Activated T-cell treated with anti-CD3 and anti-CD28 coated beads, Interleukin-2, amount 50 U/mL, for 24 hours (primary cell): Measurements from ENCODE around the gene RHBDD1.

ENCODE experiments used
- DNase-seq: peaks from one replicate; pipeline ENCODE4 v3.0.0-alpha.2; 2020
- H3K27ac Mint-ChIP-seq: 2 replicates; pipeline ENCODE4 v1.8.0; 2020; ENCODE audit warnings: mild to moderate bottlenecking, mixed read lengths
- H3K27me3 Mint-ChIP-seq: 2 replicates; pipeline ENCODE4 v1.8.0; 2020; ENCODE audit warnings: mixed read lengths
- H3K36me3 Mint-ChIP-seq: 2 replicates; pipeline ENCODE4 v1.8.0; 2020; ENCODE audit warnings: low read depth, mixed read lengths
- H3K4me1 Mint-ChIP-seq: 2 replicates; pipeline ENCODE4 v1.8.0; 2020; ENCODE audit warnings: low read depth, mixed read lengths
- H3K4me3 Mint-ChIP-seq: 2 replicates; pipeline ENCODE4 v1.8.0; 2020; ENCODE audit warnings: mild to moderate bottlenecking, moderate library complexity, mixed read lengths
- H3K9me3 Mint-ChIP-seq: 2 replicates; pipeline ENCODE4 v1.8.0; 2020; ENCODE audit warnings: mixed read lengths

The RHBDD1 gene

DNA sequence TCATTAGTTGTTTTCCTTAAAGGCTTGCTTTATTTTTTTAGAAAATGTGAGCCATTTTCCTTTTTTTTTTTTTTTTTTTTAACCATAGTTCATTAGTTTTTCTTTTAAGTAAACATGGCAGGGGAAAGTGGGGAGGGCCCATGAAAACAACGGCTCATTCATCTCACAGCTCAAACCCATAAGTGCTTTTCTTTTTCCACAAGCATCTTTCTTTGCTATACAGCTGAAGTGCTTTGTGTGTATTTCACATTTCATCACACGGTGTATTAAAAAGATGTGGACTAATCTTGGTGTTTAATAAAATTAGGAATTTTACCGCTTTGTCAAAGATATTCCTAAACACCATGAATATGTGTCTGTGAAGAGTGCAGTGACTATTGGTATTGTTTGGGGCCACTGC lies 41.6 kb downstream of the RHBDD1 start:
- Mint-ChIP-seq H3K9me3 (peaks cover 14% of the 10 kb centered on the region), H3K36me3 (peaks cover 78% of the 10 kb centered on the region), H3K4me1 (peaks cover 35% of the 10 kb centered on the region), H3K27ac (no peak overlapping the region), H3K4me3 (no peak overlapping the region), H3K27me3 (no peaks in the 10 kb centered on the region)
- no peak for DNase-seq

DNA sequence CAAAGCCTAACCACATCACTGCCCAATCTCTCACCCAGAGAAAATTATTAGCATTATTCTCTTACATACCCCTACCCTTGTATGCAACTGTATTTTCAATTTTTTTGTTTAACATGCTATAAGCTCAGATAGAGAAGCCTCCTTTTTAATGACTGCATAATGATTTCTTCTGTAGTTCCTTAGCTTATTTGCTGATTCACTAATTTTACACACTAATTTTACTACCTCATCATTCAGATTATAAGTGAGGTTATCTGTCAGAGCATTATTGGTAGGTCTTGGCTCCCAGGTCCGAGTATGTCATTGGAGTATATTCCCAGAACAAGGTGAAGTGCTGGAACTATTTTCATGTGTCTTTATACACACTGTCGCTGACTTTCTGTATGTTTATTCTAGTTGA lies 45.4 kb downstream of the RHBDD1 start:
- no peak overlapping the region for H3K27ac Mint-ChIP-seq
- H3K9me3 Mint-ChIP-seq: peaks cover 2% of the 10 kb centered on the region
- peaks cover 70% of the 10 kb centered on the region for H3K36me3 Mint-ChIP-seq
- peaks cover 13% of the 10 kb centered on the region for H3K4me1 Mint-ChIP-seq
- H3K27me3 Mint-ChIP-seq: no peaks in the 10 kb centered on the region
- no peak for DNase-seq
- H3K4me3 Mint-ChIP-seq: no peak overlapping the region

DNA sequence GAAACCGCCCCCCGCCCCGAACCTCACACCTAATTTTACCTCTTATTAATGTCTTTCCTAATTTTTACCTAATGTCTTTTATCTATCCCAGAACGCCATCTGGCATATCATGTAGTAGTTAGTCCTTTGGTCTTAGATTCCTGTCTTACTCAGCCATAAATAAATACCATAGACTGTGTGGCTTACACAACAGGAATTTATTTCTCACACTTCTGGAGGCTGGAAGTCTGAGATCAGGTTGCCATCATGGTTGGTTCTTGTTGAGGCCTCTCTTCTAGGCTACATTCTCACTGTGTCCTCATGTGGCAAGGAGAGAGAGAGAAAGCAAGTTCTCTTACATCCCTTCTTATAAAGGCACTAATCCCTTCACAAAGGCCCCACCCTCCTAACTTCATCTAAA lies 46.8 kb downstream of the RHBDD1 start:
- Mint-ChIP-seq H3K27ac (no peak overlapping the region), H3K27me3 (no peaks in the 10 kb centered on the region), H3K36me3 (peaks cover 67% of the 10 kb centered on the region), H3K9me3 (peaks cover 2% of the 10 kb centered on the region), H3K4me3 (no peak overlapping the region), H3K4me1 (peaks cover 13% of the 10 kb centered on the region)
- no peak for DNase-seq

DNA sequence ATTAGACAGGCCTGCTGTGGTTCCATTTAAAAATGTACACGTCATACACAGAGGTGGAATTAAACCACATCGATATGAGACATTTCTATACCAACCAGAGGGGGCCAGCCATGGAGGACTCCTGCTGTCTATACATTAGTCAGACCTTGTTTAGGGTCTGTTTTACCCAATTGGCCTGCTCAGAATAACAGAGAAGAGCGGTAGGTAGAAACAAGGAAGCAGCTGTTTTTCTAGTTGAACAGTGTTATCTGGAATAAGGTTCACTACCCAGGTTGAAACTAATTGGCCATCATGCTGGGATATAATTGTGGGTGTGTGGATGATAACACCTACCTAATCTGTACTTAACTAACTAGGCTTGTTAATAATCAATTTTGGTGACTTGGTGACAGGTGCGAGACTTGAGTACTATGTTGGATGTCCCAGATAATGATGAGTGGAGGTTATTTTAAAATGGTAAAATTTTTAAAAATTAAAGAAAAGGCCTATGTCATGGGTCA lies 47.5 kb downstream of the RHBDD1 start:
- peaks cover 65% of the 10 kb centered on the region for H3K36me3 Mint-ChIP-seq
- H3K27ac Mint-ChIP-seq: no peak overlapping the region
- H3K9me3 Mint-ChIP-seq: peaks cover 2% of the 10 kb centered on the region
- H3K27me3 Mint-ChIP-seq: no peaks in the 10 kb centered on the region
- H3K4me3 Mint-ChIP-seq: no peak overlapping the region
- peaks cover 13% of the 10 kb centered on the region for H3K4me1 Mint-ChIP-seq
- DNase-seq: no peak

DNA sequence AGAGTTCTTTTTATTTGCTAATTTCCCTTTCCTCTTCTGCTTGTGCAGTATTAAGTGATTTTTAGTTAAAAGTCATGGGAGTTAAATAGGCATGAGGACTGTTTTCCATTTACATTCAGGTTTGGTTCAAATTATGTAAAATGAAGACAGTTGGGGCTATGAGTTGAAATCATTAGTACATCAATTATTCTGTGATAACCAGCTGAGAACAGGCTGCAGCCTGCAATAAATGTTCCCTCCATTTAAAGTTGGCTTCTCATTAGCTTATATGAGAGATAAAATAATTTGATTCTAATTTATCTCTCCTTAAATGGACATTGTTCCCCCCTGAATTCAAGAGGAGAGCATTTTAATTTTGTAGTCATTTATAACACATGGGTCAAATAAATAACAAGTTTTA lies 48.3 kb downstream of the RHBDD1 start:
- Mint-ChIP-seq H3K27me3 (no peaks in the 10 kb centered on the region), H3K4me3 (no peak overlapping the region), H3K27ac (no peak overlapping the region), H3K36me3 (peaks cover 64% of the 10 kb centered on the region), H3K4me1 (peaks cover 15% of the 10 kb centered on the region), H3K9me3 (peaks cover 2% of the 10 kb centered on the region)
- no peak for DNase-seq

DNA sequence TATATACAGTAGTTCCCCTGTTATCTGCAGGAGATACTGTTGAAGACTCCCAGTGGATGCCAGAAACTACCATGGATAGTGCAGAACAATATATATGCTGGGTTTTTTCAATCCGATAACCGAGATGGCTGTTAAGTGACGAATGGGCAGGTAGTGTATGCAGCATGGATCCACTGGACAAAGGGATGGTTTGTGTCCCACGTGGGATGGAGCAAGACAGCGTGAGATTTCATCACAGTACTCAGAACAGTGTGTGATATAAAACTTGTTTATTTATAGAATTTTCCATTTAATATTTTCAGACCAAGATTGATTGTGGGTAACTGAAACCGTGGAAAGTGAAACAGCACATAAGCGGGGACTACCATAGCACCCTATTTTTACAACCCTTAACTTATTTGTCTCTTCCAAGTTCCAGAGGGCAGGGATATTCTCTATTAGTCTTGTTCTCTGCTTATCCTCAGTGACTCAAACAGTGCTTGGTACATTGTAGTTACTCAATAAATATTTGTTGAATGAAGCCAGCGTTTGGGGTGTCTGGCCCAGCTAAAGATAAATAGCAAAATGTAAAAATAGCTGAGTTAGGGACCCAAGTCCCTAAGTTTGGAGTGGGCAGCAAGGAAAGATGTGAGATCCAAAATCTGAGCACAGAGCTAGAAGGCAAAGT lies 50.0 kb downstream of the RHBDD1 start:
- no peak for DNase-seq
- Mint-ChIP-seq H3K4me1 (peaks cover 7% of the 10 kb centered on the region), H3K36me3 (peaks cover 57% of the 10 kb centered on the region), H3K27ac (no peak overlapping the region), H3K27me3 (no peaks in the 10 kb centered on the region), H3K4me3 (no peak overlapping the region), H3K9me3 (peaks cover 2% of the 10 kb centered on the region)

DNA sequence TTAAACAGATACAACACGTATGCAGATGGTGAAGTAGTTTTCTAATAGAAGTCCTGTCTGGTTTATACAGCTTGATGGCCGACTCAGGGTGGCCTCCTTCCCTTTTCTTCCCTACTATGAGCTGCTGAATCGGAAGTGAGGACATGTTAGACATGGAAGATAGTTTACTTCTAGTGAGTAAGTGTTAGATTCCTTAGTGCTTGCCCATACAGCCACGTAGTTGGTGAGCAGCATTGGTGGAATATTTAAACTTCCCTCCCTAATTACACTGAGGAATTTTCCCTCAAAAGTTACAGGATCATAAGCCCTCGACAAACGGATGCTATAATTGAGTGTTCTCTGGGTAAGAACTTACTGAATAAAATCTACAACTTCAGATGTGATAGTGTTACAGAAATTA lies 52.1 kb downstream of the RHBDD1 start:
- no peaks in the 10 kb centered on the region for H3K27me3 Mint-ChIP-seq
- peaks cover 21% of the 10 kb centered on the region for H3K4me1 Mint-ChIP-seq
- H3K27ac Mint-ChIP-seq: no peak overlapping the region
- DNase-seq: no peak
- no peak overlapping the region for H3K4me3 Mint-ChIP-seq
- H3K9me3 Mint-ChIP-seq: no peaks in the 10 kb centered on the region
- peaks cover 56% of the 10 kb centered on the region for H3K36me3 Mint-ChIP-seq

DNA sequence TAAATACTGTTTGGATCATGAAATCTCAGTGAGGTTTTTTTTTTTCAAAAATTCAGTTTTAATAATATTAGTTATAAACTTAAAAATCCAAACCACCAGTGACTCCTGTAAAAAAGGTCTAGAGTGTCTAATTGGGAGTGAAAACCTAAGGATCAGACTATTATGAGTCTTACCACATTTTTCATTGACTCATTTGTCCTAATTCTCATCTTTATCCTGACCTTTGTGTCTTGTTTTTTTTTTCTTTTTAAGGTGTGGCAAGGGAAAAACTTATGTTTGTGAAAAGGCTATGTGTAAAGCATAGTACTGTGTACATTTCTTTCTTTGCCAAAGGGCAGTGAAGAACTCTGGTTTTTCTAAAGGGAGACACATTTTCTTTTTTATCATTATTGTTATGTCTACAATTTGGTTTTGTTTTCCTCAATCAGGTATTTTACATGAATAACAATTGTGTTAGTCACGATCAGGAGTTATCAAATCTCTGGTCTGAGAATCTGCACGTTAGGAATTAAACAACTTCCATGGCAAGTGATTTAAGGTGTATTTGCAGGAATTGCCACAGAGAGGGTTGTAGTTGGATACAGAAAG lies 52.6 kb downstream of the RHBDD1 start:
- no peak overlapping the region for H3K27ac Mint-ChIP-seq
- no peaks in the 10 kb centered on the region for H3K9me3 Mint-ChIP-seq
- peaks cover 56% of the 10 kb centered on the region for H3K36me3 Mint-ChIP-seq

DNA sequence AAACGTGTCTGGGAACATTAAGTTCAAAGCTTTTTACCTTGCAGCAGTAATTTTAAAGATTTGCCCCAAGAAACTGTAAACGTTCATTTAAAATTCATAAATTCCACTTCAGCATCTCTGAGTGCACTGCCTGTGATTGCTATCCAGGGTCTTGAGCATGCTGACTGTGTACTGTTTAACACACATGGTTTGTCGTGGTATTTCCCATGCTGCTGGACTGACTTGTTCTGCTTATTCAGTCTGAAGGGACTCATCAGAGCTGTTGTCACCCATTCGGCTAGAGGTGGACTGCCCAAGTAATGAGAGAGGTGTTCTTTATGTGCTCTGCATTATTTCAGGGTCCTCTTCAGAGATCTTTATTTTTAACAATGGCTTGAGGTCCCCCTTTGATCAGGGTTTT lies 53.1 kb downstream of the RHBDD1 start:
- no peak overlapping the region for H3K4me3 Mint-ChIP-seq
- no peak overlapping the region for H3K27ac Mint-ChIP-seq
- no peak for DNase-seq
- H3K27me3 Mint-ChIP-seq: no peaks in the 10 kb centered on the region
- peaks cover 57% of the 10 kb centered on the region for H3K36me3 Mint-ChIP-seq
- no peaks in the 10 kb centered on the region for H3K9me3 Mint-ChIP-seq
- peaks cover 18% of the 10 kb centered on the region for H3K4me1 Mint-ChIP-seq

More for the DNA sequence above, 52.6 kb downstream of the RHBDD1 start:
- Mint-ChIP-seq H3K4me3 (no peak overlapping the region), H3K27me3 (no peaks in the 10 kb centered on the region), H3K4me1 (peaks cover 18% of the 10 kb centered on the region)
- no peak for DNase-seq

DNA sequence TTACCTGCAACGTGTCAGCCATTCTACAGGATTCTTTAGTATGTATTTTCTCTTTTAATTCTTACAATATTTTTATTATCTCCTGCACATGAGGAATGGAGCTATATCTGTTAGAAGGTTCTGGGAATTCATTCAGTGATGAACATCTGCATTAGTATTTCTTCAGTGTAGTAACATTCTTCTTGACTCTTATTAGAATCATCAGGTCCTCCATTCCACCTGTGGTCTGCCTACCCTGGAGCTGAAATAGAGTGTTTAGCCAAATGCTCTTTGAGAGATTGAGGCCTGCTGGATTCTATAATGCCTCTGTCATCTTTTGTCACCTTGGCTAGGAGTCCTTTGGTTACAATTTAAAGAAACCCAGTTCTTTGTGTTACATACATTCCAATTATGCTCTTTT lies 54.4 kb downstream of the RHBDD1 start:
- DNase-seq: no peak
- H3K4me1 Mint-ChIP-seq: peaks cover 18% of the 10 kb centered on the region
- no peak overlapping the region for H3K4me3 Mint-ChIP-seq
- H3K9me3 Mint-ChIP-seq: no peaks in the 10 kb centered on the region
- peaks cover 59% of the 10 kb centered on the region for H3K36me3 Mint-ChIP-seq
- no peak overlapping the region for H3K27ac Mint-ChIP-seq
- no peaks in the 10 kb centered on the region for H3K27me3 Mint-ChIP-seq

DNA sequence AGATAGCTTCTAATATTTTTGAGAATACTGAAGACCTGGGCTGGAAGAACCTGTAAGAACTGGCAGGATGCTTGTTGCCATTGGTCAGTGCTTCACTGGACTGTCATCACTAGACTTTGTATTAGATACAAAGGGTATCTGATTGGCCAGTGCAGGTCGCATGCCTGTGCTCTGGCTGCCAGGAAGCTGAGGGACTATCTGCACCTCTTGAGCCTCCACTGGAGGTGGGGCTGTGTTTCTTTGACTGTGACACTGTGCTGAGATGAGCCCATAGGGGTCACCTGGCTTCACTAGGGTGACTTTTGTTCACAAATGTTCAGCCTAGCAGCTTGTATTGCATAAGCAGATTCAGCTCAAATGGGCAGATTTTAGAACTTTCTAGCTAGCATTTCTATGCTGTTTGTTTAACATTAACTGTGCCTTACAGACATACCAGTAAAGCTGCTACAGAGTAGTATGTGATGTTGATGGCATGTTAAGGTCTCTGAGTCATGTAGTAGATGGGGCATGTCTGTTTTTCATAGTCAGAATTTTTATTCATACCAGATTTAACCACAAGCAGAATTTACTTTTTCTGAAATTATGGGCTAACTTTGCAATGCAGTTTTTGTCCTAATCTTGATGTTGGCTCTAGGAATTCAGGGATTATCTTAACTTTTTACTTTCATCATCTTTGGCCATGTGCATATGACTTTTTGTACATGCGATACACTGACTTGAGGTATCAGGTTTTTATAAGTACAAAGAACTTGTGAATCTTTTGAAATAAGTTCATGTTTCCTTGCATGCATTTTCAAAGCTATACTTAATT lies 56.1 kb downstream of the RHBDD1 start:
- H3K27ac Mint-ChIP-seq: no peak overlapping the region
- peaks cover 17% of the 10 kb centered on the region for H3K4me1 Mint-ChIP-seq
- H3K4me3 Mint-ChIP-seq: no peak overlapping the region
- no peaks in the 10 kb centered on the region for H3K27me3 Mint-ChIP-seq
- no peak for DNase-seq
- H3K9me3 Mint-ChIP-seq: no peaks in the 10 kb centered on the region
- H3K36me3 Mint-ChIP-seq: peaks cover 63% of the 10 kb centered on the region

DNA sequence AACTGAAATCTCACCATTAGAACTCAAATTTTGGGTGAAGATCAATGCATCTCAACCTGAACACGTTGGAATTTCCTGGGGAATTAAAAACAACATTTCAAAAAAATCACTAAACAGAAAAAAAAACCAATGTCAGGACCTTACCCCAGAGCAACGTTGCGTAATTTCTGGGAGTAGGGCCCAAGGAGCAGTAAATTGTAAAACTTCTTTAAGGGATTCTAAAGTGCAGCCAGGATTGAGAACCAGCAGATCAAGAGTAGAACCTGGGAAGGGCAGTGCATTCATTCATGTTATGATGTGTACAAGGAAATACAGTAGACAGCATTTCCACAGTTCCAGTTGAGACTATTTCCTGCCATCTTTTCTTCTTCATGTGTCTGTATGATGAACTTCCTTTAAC lies 56.9 kb downstream of the RHBDD1 start:
- Mint-ChIP-seq H3K36me3 (peaks cover 68% of the 10 kb centered on the region), H3K27ac (no peak overlapping the region), H3K9me3 (no peaks in the 10 kb centered on the region), H3K27me3 (no peaks in the 10 kb centered on the region), H3K4me3 (no peak overlapping the region), H3K4me1 (peaks cover 17% of the 10 kb centered on the region)
- no peak for DNase-seq

DNA sequence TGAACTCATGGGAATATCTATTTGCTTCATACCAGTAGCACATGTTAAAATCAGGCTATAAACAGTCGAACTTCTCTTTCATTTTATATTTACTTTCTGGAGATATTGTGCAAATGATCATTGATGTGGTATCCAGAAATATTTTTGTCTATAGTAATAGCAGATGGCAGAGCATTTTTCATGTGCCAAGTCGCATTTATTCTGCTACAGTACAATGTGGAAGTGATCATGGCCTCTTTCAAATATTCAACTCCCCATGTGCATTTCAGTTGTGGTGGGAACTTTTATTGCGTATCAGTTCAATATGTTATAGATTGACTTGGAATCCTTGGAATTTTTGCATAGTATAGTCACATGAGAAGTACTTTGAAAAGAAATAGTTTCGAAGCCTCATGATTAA lies 57.4 kb downstream of the RHBDD1 start:
- H3K4me3 Mint-ChIP-seq: no peak overlapping the region
- H3K9me3 Mint-ChIP-seq: no peaks in the 10 kb centered on the region
- peaks cover 17% of the 10 kb centered on the region for H3K4me1 Mint-ChIP-seq
- no peak overlapping the region for H3K27ac Mint-ChIP-seq
- H3K27me3 Mint-ChIP-seq: no peaks in the 10 kb centered on the region
- H3K36me3 Mint-ChIP-seq: peaks cover 70% of the 10 kb centered on the region
- DNase-seq: no peak

DNA sequence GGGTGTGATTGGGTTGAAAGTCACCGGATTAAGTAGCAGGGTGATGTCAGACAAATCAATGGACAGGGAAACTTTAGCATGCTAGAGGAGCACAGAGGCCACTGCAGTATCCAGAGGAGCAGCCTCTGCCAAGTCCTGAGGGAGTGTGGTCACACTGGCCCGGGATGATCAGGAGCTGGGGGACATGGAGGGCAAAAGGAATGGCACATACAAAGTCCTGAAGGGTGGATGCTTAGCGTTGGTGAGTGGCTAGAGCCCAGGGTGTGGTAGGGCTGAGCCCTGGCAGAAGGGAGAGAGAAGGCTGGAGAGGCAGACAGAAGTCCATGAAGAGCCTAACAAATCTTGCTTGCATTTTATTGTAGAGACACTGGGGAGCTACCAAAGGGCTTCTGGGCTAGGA lies 58.9 kb downstream of the RHBDD1 start:
- no peaks in the 10 kb centered on the region for H3K27me3 Mint-ChIP-seq
- no peak overlapping the region for H3K4me3 Mint-ChIP-seq
- H3K27ac Mint-ChIP-seq: no peak overlapping the region
- H3K36me3 Mint-ChIP-seq: peaks cover 66% of the 10 kb centered on the region
- peaks cover 18% of the 10 kb centered on the region for H3K4me1 Mint-ChIP-seq
- DNase-seq: no peak
- no peaks in the 10 kb centered on the region for H3K9me3 Mint-ChIP-seq

DNA sequence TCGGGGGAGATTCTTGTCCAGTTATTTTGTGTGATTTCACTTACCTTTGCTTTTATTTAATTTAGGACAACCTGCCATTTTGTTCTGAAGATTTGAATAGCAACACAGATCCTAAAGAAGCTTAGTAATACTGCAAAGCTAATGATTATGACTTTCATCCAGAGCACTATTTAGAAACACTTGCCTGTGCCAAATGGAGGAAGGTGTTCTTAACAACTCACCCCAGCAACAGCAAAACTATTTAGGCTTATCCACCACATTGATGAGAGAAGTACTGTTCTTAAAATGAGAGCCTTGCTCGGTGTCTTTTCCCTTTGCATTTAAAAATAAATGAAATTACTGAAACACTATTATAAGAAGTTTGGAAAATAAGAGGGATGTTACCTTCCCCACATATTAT lies 59.7 kb downstream of the RHBDD1 start:
- Mint-ChIP-seq H3K4me3 (no peak overlapping the region), H3K9me3 (no peaks in the 10 kb centered on the region), H3K27me3 (no peaks in the 10 kb centered on the region), H3K36me3 (peaks cover 64% of the 10 kb centered on the region), H3K27ac (no peak overlapping the region), H3K4me1 (peaks cover 18% of the 10 kb centered on the region)
- DNase-seq: no peak
